K562 (cell line): Measurements from ENCODE around the gene KIF25. TPM values are rescaled to one million over a fixed set of nuclear protein-coding genes. Genes with fewer than 3 reads are reported as not detected.

Experiments used
- ATAC-seq: fragments of 200-7000 bp; cut with Tn5 transposase; 3 replicates; pipeline ENCODE4 v1.9.1; 2020; ENCODE audit warnings: moderate library complexity
- BruUV-seq: library from RNA; stranded (reverse); fragments of 400-500 nt; replicated peaks from 2 replicates; lab custom pipeline; 2021; lab: Mats Ljungman, UMichigan
- CTCF ChIA-PET: fragments of 300-600 bp; formaldehyde crosslinking; extraction: SDS; loops from one replicate; lab custom pipeline; 2021; ENCODE audit warnings: low intra/inter-chr PET ratio; lab: Yijun Ruan, JAX
- POLR2A ChIA-PET: fragments of 300-600, 350-650 bp; sonication (Branson Sonifier 250); formaldehyde crosslinking; extraction: SDS; loops from one replicate; lab custom pipeline; 2021; ENCODE audit warnings: antibody characterized with exemption, inconsistent platforms; lab: Yijun Ruan, JAX
- DNase-seq, 4 experiments: peaks; one replicate each; pipeline versions ENCODE4 v3.0.0 to v3.0.0-alpha.2; 2011 to 2018; ENCODE audit warnings: low spot score in 3 of 4, mixed read lengths in 3 of 4; ENCODE audit errors: extremely low read depth in 1 of 4
- FAIRE-seq: peaks from 2 replicates; lab custom pipeline; 2011; peaks lifted over from hg19 to GRCh38; lab: Jason Lieb, UNC
- H2AFZ ChIP-seq: 2 replicates; pipeline ENCODE4 v1.6.0; 2011; ENCODE audit warnings: low read depth, low read length, control low read depth, inconsistent platforms
- H3K27ac ChIP-seq: fragments of 200-600 bp; 3 replicates; pipeline ENCODE4 v1.8.0; 2011; ENCODE audit warnings: low read depth, mild to moderate bottlenecking, control low read depth, inconsistent platforms, low read length, moderate library complexity, mixed read lengths; ENCODE audit errors: extremely low read depth
- H3K27me3 ChIP-seq, 2 experiments: fragments of 300-600 bp in 1 of 2; 2 replicates in 1 of 2; 3 replicates in 1 of 2; pipeline versions ENCODE4 v1.6.0 to v1.8.0; 2011; ENCODE audit warnings: inconsistent platforms in 2 of 2, low read length in 2 of 2, mild to moderate bottlenecking in 1 of 2, mixed read lengths in 1 of 2, moderate library complexity in 1 of 2; ENCODE audit not compliant: control insufficient read depth in 2 of 2, insufficient read depth in 2 of 2
- H3K36me3 ChIP-seq: fragments of 300-600 bp; 3 replicates; pipeline ENCODE4 v1.8.0; 2011; ENCODE audit warnings: mild to moderate bottlenecking, low read length, inconsistent platforms; ENCODE audit not compliant: control insufficient read depth, insufficient read depth
- H3K4me1 ChIP-seq, 2 experiments: fragments of 200-600 bp in 1 of 2; replicated peaks in 1 of 2; 2 replicates in 1 of 2; 3 replicates in 1 of 2; pipeline versions ENCODE4 v1.5.1 to v1.8.0; 2011; ENCODE audit warnings: inconsistent platforms in 2 of 2, low read length in 2 of 2, mild to moderate bottlenecking in 1 of 2, mixed read lengths in 1 of 2, moderate library complexity in 1 of 2; ENCODE audit not compliant: control insufficient read depth in 2 of 2, insufficient read depth in 2 of 2
- H3K4me2 ChIP-seq: 2 replicates; pipeline ENCODE4 v1.6.1; 2011; ENCODE audit warnings: low read length, control low read depth, inconsistent platforms, mixed read lengths; ENCODE audit not compliant: insufficient read depth
- H3K4me3 ChIP-seq: fragments of 200-600 bp; sonication (generic), shearing (Covaris generic); 2 replicates; pipeline ENCODE4 v1.5.1; 2016; ENCODE audit warnings: control low read depth, inconsistent platforms
- H3K79me2 ChIP-seq: fragments of 200-600 bp; 3 replicates; pipeline ENCODE4 v1.8.0; 2011; ENCODE audit warnings: low read length, inconsistent platforms; ENCODE audit not compliant: control insufficient read depth, insufficient read depth
- H3K9ac ChIP-seq, 2 experiments: 2 replicates each; pipeline versions ENCODE4 v1.6.0 to v1.6.1; 2011; ENCODE audit warnings: low read depth in 2 of 2, low read length in 2 of 2, control low read depth in 1 of 2, inconsistent platforms in 1 of 2, mild to moderate bottlenecking in 1 of 2, mixed read lengths in 1 of 2; ENCODE audit not compliant: insufficient read depth in 1 of 2
- H3K9me1 ChIP-seq: one replicate; pipeline ENCODE4 v1.6.0; 2011; ENCODE audit warnings: inconsistent platforms, mild to moderate bottlenecking, low read length, moderate library complexity; ENCODE audit not compliant: control insufficient read depth, insufficient read depth
- H3K9me3 ChIP-seq: replicated peaks from 2 replicates; pipeline ENCODE4 v1.5.1; 2011; ENCODE audit warnings: low read depth, low read length, inconsistent platforms; ENCODE audit not compliant: control insufficient read depth, insufficient read depth
- H4K20me1 ChIP-seq: replicated peaks from 2 replicates; pipeline ENCODE4 v1.6.1; 2011; ENCODE audit warnings: low read length, inconsistent platforms, mixed read lengths; ENCODE audit not compliant: control insufficient read depth, insufficient read depth
- CAMTA2 ChIP-seq: fragments of 250-450 bp; sonication (Bioruptor Pico); conservative IDR thresholded peaks from 2 replicates; pipeline ENCODE4 v1.5.1; 2022
- CCAR2 ChIP-seq: fragments of 200-400 bp; formaldehyde crosslinking; IDR thresholded peaks from 2 replicates; pipeline ENCODE4 v1.6.1; 2017; ENCODE audit warnings: mild to moderate bottlenecking, low read depth, low read length
- CHD2 ChIP-seq: IDR thresholded peaks from 2 replicates; pipeline ENCODE4 v1.6.1; 2011; ENCODE audit warnings: low read depth, low read length
- CREM ChIP-seq: IDR thresholded peaks from 2 replicates; pipeline ENCODE4 v1.6.1; 2014; ENCODE audit warnings: antibody characterized with exemption, low read depth
- EZH2 ChIP-seq: IDR thresholded peaks from 2 replicates; pipeline ENCODE4 v1.6.1; 2012; ENCODE audit warnings: low read depth, mild to moderate bottlenecking, inconsistent platforms, low read length, borderline replicate concordance
- KLF10 ChIP-seq: fragments of 250-450 bp; sonication (Bioruptor Pico); IDR thresholded peaks from 2 replicates; pipeline ENCODE4 v1.6.1; 2021; ENCODE audit warnings: matching md5 sums
- NELFE ChIP-seq: IDR thresholded peaks from 2 replicates; pipeline ENCODE4 v1.6.1; 2011; ENCODE audit warnings: mild to moderate bottlenecking; ENCODE audit not compliant: insufficient read depth, insufficient read length
- RAD51 ChIP-seq: fragments of 450-650 bp; IDR thresholded peaks from 2 replicates; pipeline ENCODE4 v1.7.1; 2016; ENCODE audit warnings: low read depth, mild to moderate bottlenecking, borderline replicate concordance
- RBM14 ChIP-seq: fragments of 200-400 bp; formaldehyde crosslinking; IDR thresholded peaks from 2 replicates; pipeline ENCODE4 v1.6.1; 2018; ENCODE audit warnings: low read depth, mild to moderate bottlenecking, low read length, moderate library complexity, borderline replicate concordance; ENCODE audit not compliant: insufficient read depth
- RBM15 ChIP-seq: fragments of 200-400 bp; formaldehyde crosslinking; IDR thresholded peaks from 2 replicates; pipeline ENCODE4 v1.6.1; 2018; ENCODE audit warnings: mild to moderate bottlenecking, low read length, moderate library complexity; ENCODE audit not compliant: insufficient read depth
- SMARCE1 ChIP-seq: fragments of 450-650 bp; IDR thresholded peaks from 2 replicates; pipeline ENCODE4 v1.7.1; 2016; ENCODE audit warnings: mild to moderate bottlenecking
- ZNF224 ChIP-seq: sonication (generic); formaldehyde crosslinking; IDR thresholded peaks from 2 replicates; pipeline ENCODE4 v1.8.0; 2022; ENCODE audit warnings: mild to moderate bottlenecking, missing genetic modification reagents
- ZNF79 ChIP-seq: fragments of 250-450 bp; sonication (Bioruptor Pico); IDR thresholded peaks from 2 replicates; pipeline ENCODE4 v1.4.0; 2020; ENCODE audit warnings: low read depth, mild to moderate bottlenecking, moderate library complexity
- WGBS: fragments of 100-300 bp; shearing (Covaris generic); methylation state at CpG from one replicate; pipeline ENCODE4 v1.1.6; 2016; ENCODE audit warnings: low coverage, mixed read lengths; ENCODE audit not compliant: insufficient coverage; ENCODE audit errors: missing lambda C conversion rate; 5-methylcytosine and 5-hydroxymethylcytosine counted together
- in situ Hi-C: fragments of 300-500 bp; cut with MboI; formaldehyde crosslinking; loops from 4 replicates; pipeline ENCODE4 v1.15.0; 2018; ENCODE audit warnings: inconsistent platforms, mixed read lengths
- intact Hi-C: fragments of 100-400 bp; cut with micrococcal nuclease; formaldehyde crosslinking; loops from 2 replicates; pipeline ENCODE4 v1.14.2; 2022
- polyA plus RNA-seq, 8 experiments: library from polyadenylated mRNA; depleted of rRNA in 4 of 8; stranded (reverse) in 5 of 8; unstranded in 3 of 8; fragments of >200 nt; fragmentation: Nextera tagmentation in 2 of 8; fragmentation: Illumina TruSeq in 1 of 8; extraction: Ambion mirVana in 2 of 8; extraction: Trizol in 1 of 8; gene quantifications; 2 replicates each; pipeline versions ENCODE4 v1.2.1 to v1.2.3, GENCODE V29; 2011 to 2014; ENCODE audit warnings: inconsistent platforms in 1 of 8, missing spikeins in 1 of 8
- total RNA-seq, 7 experiments: library from RNA; depleted of rRNA in 6 of 7; stranded (reverse); fragments of >200 nt in 6 of 7; fragmentation: Illumina TruSeq in 2 of 7; extraction: Trizol in 2 of 7; gene quantifications; 2 replicates each; pipeline versions ENCODE4 v1.2.1 to v1.2.3, GENCODE V29; 2011 to 2021; ENCODE audit warnings: low replicate concordance in 1 of 7
- TF ChIP-seq, protein P1 (sequence below): fragments of 450-650 bp; conservative IDR thresholded peaks from 2 replicates; pipeline ENCODE4 v1.6.1; 2016; ENCODE audit warnings: missing genetic modification characterization, low read depth, mild to moderate bottlenecking, control low read depth, missing compliant biosample characterization

The KIF25 gene
- total and polyA plus RNA-seq, 9 of the 15 experiments (the other 6 are each of a cell fraction or from before 2014, with no cell fraction given): 0.04 to 0.49 (median 0.23) TPM; not detected in 5

DNA sequence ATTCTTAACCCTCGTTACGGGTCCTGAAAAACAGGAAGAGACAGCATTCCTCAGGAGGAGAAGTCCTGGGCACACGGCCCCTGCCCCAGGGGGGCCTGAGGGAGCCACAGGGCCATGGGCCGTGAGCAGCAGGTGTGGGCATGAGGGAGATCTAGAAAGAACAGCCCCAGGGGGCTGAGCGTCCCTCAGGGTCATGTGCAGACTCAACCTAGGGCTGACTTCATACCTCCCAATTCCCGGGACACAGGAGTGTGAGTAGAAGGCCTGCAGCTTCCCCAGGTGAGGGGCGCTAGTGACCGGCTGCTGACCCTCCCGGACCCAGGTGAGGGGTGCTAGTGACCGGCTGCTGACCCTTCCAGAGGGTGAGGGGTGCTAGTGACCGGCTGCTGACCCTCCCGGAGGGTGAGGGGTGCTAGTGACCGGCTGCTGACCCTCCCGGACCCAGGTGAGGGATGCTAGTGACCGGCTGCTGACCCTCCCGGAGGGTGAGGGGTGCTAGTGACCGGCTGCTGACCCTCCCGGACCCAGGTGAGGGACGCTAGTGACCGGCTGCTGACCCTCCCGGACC lies 46.5 kb downstream of the KIF25 start:
- Histone ChIP-seq H3K4me2 (no peak overlapping the region), H3K79me2 (no peaks in the 10 kb centered on the region), H3K4me3 (no peak overlapping the region), H2AFZ (no peak overlapping the region), H3K27me3 (peaks cover 49 to 90% of the 10 kb centered on the region in 2 experiments), H3K9me3 (no peaks in the 10 kb centered on the region), H3K9ac (no peak overlapping the region), H3K27ac (no peak overlapping the region), H3K4me1 (peaks cover 0 to 30% of the 10 kb centered on the region in 2 experiments; a peak in 1 of 5 replicates), H4K20me1 (peaks cover 7% of the 10 kb centered on the region; the same call in 1 of the 2 replicates), H3K36me3 (no peaks in the 10 kb centered on the region), H3K9me1 (no peaks in the 10 kb centered on the region)
- ChIA-PET CTCF (no interaction called here), POLR2A (interaction anchor here (0.6 to 0.7 kb wide), 2 partner anchors 10 to 94 kb away, joined by 3 to 4 read pairs; no protein-coding TSS in a partner anchor)
- no peak for ATAC-seq
- in situ Hi-C loops: no loop called here
- FAIRE-seq: no peak
- intact Hi-C loops: no loop called here
- BruUV-seq: no TSS peak
- WGBS: 7% methylated on average over 18 of the region's 21 CpGs
- no peak for DNase-seq
- TF ChIP-seq EZH2 (0 out of 2 replicates have a peak, but pooled peaks have one; percentile 67), CHD2 (no peak), CREM (no peak)

DNA sequence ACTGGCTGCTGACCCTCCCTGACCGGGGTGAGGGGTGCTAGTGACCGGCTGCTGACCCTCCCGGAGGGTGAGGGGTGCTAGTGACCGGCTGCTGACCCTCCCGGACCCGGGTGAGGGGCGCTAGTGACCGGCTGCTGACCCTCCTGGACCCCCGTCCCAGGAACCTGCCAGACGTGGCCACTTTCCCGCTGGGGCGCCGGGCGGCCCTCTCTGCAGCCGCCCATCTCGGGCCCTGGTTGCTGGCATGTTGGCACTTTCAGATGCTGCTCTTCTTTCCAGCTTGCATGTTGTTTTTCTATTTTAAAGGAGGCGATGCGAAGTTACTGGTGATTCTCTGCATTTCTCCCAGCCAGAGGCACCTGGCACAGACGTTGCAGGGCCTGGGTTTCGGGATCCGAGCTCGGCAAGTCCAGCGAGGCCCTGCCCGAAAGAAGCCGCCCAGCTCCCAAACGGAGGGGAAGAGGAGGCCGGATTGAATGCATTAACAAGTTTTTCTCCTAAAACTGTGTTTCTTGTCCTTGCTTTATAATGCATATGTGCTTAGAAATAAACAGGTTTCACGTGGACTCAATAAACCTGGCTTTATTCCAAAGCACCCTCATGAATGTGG lies 47.2 kb downstream of the KIF25 start:
- Histone ChIP-seq H3K36me3 (no peaks in the 10 kb centered on the region), H3K4me2 (no peak overlapping the region), H3K4me3 (no peak overlapping the region), H3K9me3 (no peaks in the 10 kb centered on the region), H3K27me3 (peaks cover 50 to 90% of the 10 kb centered on the region in 2 experiments), H3K9ac (no peak overlapping the region), H3K9me1 (no peaks in the 10 kb centered on the region), H2AFZ (no peak overlapping the region), H4K20me1 (peaks cover 13% of the 10 kb centered on the region; the same call in 1 of the 2 replicates), H3K27ac (no peak overlapping the region), H3K4me1 (peaks cover 0 to 30% of the 10 kb centered on the region in 2 experiments; a peak in 1 of 5 replicates), H3K79me2 (no peaks in the 10 kb centered on the region)
- DNase-seq (no peak), FAIRE-seq (no peak), ATAC-seq (no peak)
- intact Hi-C loops (no loop called here), in situ Hi-C loops (no loop called here)
- WGBS: 6% methylated on average over 28 of the region's 28 CpGs
- ChIA-PET CTCF (no interaction called here), POLR2A (interaction anchor here (0.6 to 1.3 kb wide), 5 partner anchors 10 to 294 kb away, joined by 3 to 4 read pairs (median 4); no protein-coding TSS in a partner anchor)
- no TSS peak for BruUV-seq
- TF ChIP-seq RBM14 (no peak), ZNF224 (CRISPR knock-in tag) (no peak), ZNF79 (no peak), RAD51 (no peak), NELFE (no peak), CAMTA2 (CRISPR knock-in tag) (no peak), SMARCE1 (no peak), CCAR2 (no peak), KLF10 (CRISPR knock-in tag) (no peak), RBM15 (no peak)
- TF ChIP-seq, protein P1, sequence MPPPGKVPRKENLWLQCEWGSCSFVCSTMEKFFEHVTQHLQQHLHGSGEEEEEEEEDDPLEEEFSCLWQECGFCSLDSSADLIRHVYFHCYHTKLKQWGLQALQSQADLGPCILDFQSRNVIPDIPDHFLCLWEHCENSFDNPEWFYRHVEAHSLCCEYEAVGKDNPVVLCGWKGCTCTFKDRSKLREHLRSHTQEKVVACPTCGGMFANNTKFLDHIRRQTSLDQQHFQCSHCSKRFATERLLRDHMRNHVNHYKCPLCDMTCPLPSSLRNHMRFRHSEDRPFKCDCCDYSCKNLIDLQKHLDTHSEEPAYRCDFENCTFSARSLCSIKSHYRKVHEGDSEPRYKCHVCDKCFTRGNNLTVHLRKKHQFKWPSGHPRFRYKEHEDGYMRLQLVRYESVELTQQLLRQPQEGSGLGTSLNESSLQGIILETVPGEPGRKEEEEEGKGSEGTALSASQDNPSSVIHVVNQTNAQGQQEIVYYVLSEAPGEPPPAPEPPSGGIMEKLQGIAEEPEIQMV (tag): no peak
